Parathyroid adenoma (tissue), 2 donors: ENCODE data around the gene DIAPH1.
A peak's percentile ranks its signal among the peaks of the same experiment; 100 is the strongest.

ENCODE experiments used
- H2AFZ ChIP-seq: fragments of 300-600 bp; sonication (generic); one replicate; pipeline ENCODE4 v1.7.0; 2017; ENCODE audit warnings: antibody characterized with exemption, mild to moderate bottlenecking
- H3K27ac ChIP-seq: fragments of 300-600 bp; sonication (generic); one replicate; pipeline ENCODE4 v1.7.0; 2017
- H3K27me3 ChIP-seq: fragments of 300-600 bp; sonication (generic); one replicate; pipeline ENCODE4 v1.7.0; 2017; ENCODE audit warnings: low read length; ENCODE audit not compliant: control insufficient read depth, insufficient read depth
- H3K36me3 ChIP-seq: fragments of 300-600 bp; sonication (generic); one replicate; pipeline ENCODE4 v1.7.0; 2017; ENCODE audit warnings: low read length; ENCODE audit not compliant: control insufficient read depth, insufficient read depth
- H3K4me1 ChIP-seq: fragments of 300-600 bp; sonication (generic); one replicate; pipeline ENCODE4 v1.7.0; 2017; ENCODE audit warnings: control low read depth
- H3K4me2 ChIP-seq: fragments of 300-600 bp; sonication (generic); one replicate; pipeline ENCODE4 v1.7.0; 2017; ENCODE audit warnings: low read length
- H3K4me3 ChIP-seq: fragments of 300-600 bp; sonication (generic); one replicate; pipeline ENCODE4 v1.7.0; 2017; ENCODE audit warnings: low read depth, low read length
- H3K79me2 ChIP-seq: fragments of 300-600 bp; sonication (generic); one replicate; pipeline ENCODE4 v1.7.0; 2017; ENCODE audit warnings: control low read depth
- H3K9ac ChIP-seq: fragments of 300-600 bp; sonication (generic); one replicate; pipeline ENCODE4 v1.7.0; 2017; ENCODE audit warnings: mild to moderate bottlenecking
- H3K9me3 ChIP-seq: fragments of 300-600 bp; sonication (generic); one replicate; pipeline ENCODE4 v1.7.0; 2017; ENCODE audit warnings: low read length; ENCODE audit not compliant: control insufficient read depth
- CTCF ChIP-seq: fragments of 300-600 bp; sonication (generic); IDR thresholded peaks from one replicate; pipeline ENCODE4 v1.7.0; 2017; ENCODE audit warnings: antibody characterized with exemption, mild to moderate bottlenecking
- donor health status: primary hyperparathyroidism.

The DIAPH1 gene

DNA sequence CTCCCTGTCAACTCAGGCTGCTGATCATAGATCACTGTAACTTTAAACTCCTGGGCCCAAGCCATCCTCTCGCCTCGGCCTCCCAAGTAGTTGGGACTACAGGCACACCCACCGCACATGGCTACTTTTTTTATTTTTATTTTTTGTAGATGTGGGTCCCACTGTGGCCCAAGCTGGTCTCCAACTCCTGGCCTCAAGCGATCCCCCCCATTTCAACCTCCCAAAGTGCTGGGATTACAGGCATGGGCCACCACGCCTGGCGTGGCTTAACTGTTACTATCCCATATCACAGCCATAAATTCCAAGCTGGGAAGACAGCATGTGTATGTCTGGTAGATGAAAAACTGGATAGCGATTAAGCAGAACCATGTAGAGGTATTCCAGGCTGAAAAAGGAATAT, 16.8 kb upstream of the DIAPH1 start:
- no peaks in the 10 kb centered on the region for H3K27me3 ChIP-seq
- H3K9me3 ChIP-seq, result no peaks in the 10 kb centered on the region
- peaks cover 23% of the 10 kb centered on the region for H3K79me2 ChIP-seq
- no peak overlapping the region for H3K9ac ChIP-seq
- no peak for TF ChIP-seq CTCF
- H2AFZ ChIP-seq, result no peak overlapping the region
- no peaks in the 10 kb centered on the region for H3K36me3 ChIP-seq
- peak overlapping the region; percentile 90 for H3K4me3 ChIP-seq
- H3K4me2 ChIP-seq, result peak overlapping the region; percentile 84
- H3K27ac ChIP-seq, result no peak overlapping the region
- H3K4me1 ChIP-seq, result peaks cover 6% of the 10 kb centered on the region

DNA sequence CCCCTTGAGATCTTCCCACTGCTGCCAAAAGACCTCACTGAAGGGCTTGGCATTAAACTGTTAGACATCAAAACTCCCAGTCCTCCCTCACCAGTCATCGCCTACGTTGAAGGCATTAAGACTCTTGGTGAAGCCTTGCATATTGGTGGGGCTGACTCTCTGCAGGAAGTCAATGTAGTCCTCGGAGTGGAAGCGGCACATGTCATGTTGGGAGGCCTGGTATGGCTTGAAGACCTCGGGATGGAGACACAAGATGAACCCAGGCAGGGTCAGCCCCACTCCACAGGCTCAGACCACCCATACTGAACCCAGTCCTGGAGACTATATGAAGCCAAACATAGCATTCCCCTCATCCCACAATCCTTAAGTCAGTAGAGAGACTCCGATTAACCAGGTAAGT, 15.9 kb upstream of the DIAPH1 start:
- Histone ChIP-seq H2AFZ (no peak overlapping the region), H3K36me3 (no peaks in the 10 kb centered on the region), H3K27me3 (no peaks in the 10 kb centered on the region), H3K79me2 (peaks cover 23% of the 10 kb centered on the region), H3K9ac (no peak overlapping the region), H3K9me3 (no peaks in the 10 kb centered on the region), H3K4me1 (peaks cover 6% of the 10 kb centered on the region), H3K27ac (no peak overlapping the region), H3K4me3 (no peak overlapping the region), H3K4me2 (no peak overlapping the region)
- TF ChIP-seq CTCF, result no peak

DNA sequence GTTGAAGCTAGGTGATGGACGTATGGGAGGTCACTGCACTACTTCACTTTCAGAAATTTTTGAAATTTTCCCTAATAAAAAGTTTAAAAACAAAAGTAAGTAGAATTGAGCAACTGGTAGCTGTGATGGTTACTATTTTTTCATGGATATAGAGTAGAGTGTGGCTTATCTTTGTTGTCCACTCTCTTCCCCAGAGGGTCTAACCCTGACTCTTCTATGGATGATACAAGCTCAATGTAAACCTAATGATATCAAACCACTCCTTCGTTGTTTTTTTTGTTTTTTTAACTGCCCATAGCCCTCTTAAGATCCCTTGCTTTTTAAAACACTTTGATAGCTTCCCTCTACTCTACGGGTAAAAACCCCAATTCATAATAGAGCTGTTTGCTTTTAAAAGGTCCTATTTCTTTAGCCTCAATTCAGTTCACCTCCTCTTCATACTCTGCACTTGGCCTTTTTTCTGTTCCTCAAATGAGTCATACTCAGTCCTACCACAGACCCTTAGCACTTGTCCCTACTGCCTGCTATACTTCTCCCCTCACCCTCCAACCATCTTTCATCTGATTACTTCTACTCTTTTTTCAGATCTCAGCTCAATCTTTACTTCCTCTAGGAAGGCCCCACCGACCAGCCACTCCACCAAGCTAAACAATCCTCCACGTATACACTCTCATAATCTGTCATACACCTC, 15.2 kb upstream of the DIAPH1 start:
- Histone ChIP-seq H3K36me3 (no peaks in the 10 kb centered on the region), H3K27ac (no peak overlapping the region), H3K4me3 (no peak overlapping the region), H2AFZ (no peak overlapping the region), H3K79me2 (peaks cover 23% of the 10 kb centered on the region), H3K4me2 (no peak overlapping the region), H3K9me3 (no peaks in the 10 kb centered on the region), H3K9ac (no peak overlapping the region), H3K27me3 (no peaks in the 10 kb centered on the region), H3K4me1 (peaks cover 6% of the 10 kb centered on the region)
- TF ChIP-seq CTCF, result no peak

- no peak overlapping the region for H3K27ac ChIP-seq
- no peak for TF ChIP-seq CTCF
- no peaks in the 10 kb centered on the region for H3K36me3 ChIP-seq
Measured at GRCh38 chr5:141632650-141633049, 13.8 kb upstream of the DIAPH1 start.

DNA sequence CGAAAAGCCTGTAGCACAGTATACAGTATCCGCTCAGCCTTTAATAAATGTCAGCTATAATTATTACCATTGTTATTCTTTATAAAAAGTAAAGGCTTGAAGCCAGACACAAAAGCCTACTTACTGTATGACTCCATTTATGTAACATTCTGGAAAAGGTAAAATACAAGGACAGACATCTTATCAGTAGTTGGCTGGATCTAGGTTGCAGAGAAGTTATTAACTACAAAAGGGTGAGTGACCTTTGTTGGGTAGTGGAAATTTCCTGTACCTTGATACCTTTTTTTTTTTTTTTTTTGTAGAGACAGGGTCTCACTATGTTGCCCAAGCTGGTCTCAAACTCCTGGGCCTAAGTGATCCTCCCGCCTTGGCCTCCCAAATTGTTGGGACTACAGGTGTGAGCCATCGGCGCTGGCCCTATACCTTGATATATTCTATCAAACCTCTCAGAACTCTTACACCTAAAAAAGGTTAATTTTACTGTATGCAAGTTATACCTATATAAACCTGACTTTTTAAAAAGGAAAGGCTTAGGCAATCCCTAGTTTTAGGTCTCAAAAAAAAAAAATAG, 11.9 kb upstream of the DIAPH1 start:
- no peaks in the 10 kb centered on the region for H3K27me3 ChIP-seq
- peaks cover 14% of the 10 kb centered on the region for H3K79me2 ChIP-seq
- no peak overlapping the region for H3K9ac ChIP-seq
- H3K36me3 ChIP-seq, result no peaks in the 10 kb centered on the region
- H3K4me1 ChIP-seq, result peaks cover 15% of the 10 kb centered on the region
- H2AFZ ChIP-seq, result no peak overlapping the region
- no peak for TF ChIP-seq CTCF
- H3K4me3 ChIP-seq, result no peak overlapping the region
- no peak overlapping the region for H3K27ac ChIP-seq
- H3K4me2 ChIP-seq, result no peak overlapping the region
- no peaks in the 10 kb centered on the region for H3K9me3 ChIP-seq

More at GRCh38 chr5:141632650-141633049, 13.8 kb upstream of the DIAPH1 start:
- peaks cover 23% of the 10 kb centered on the region for H3K79me2 ChIP-seq
- no peak overlapping the region for H3K4me3 ChIP-seq
- peaks cover 6% of the 10 kb centered on the region for H3K4me1 ChIP-seq
- no peaks in the 10 kb centered on the region for H3K27me3 ChIP-seq
- H2AFZ ChIP-seq, result no peak overlapping the region
- H3K4me2 ChIP-seq, result no peak overlapping the region
- H3K9me3 ChIP-seq, result no peaks in the 10 kb centered on the region
- no peak overlapping the region for H3K9ac ChIP-seq
